HUDEP-2 (cell line): Measurements from ENCODE around the gene CHD8.
"Not testable (repeated sequence)": the region's sequence is repeated elsewhere in the genome, so short reads cannot be mapped to it uniquely, and the experiment has no call there.

Experiments
- DNase-seq, 76 experiments: peaks; one replicate each; lab custom pipeline; 2025; ENCODE audit not compliant: unreplicated experiment in 76 of 76; lab: John Stamatoyannopoulos, UW

CHD8 gene

GRCh38 chr14:21382095-21382494 lies 73.8 kb downstream of the CHD8 start:
- DNase-seq = no peak

- DNase-seq = no peak
Measured at GRCh38 chr14:21379338-21379737, 76.6 kb downstream of the CHD8 start.

GRCh38 chr14:21373980-21374379 lies 81.9 kb downstream of the CHD8 start:
- no peak for DNase-seq

GRCh38 chr14:21372814-21373213 lies 83.1 kb downstream of the CHD8 start:
- not testable (repeated sequence) for DNase-seq

- DNase-seq = no peak
Measured at GRCh38 chr14:21369949-21370679, 85.8 kb downstream of the CHD8 start.

GRCh38 chr14:21367582-21368144 lies 88.3 kb downstream of the CHD8 start:
- no peak for DNase-seq

- DNase-seq = no peak
Measured at GRCh38 chr14:21356511-21356910, 99.4 kb downstream of the CHD8 start.

- DNase-seq = peak in 1 of 76 experiments; percentile 11
Measured at GRCh38 chr14:21352587-21352986, 103.3 kb downstream of the CHD8 start.

GRCh38 chr14:21350539-21350938 lies 105.4 kb downstream of the CHD8 start:
- no peak for DNase-seq

- DNase-seq = no peak
Measured at GRCh38 chr14:21347201-21347600, 108.7 kb downstream of the CHD8 start.

- DNase-seq = no peak
Measured at GRCh38 chr14:21346532-21347135, 109.3 kb downstream of the CHD8 start.

- no peak for DNase-seq
Measured at GRCh38 chr14:21343035-21343794, 112.7 kb downstream of the CHD8 start.
